GM12878 (cell line): Measurements from ENCODE around the gene ABCC4. TPM values are rescaled to one million over a fixed set of nuclear protein-coding genes. Genes with fewer than 3 reads are reported as not detected.

Experiments used
- ATAC-seq: fragments of 200-7000 bp; cut with Tn5 transposase; 3 replicates; pipeline ENCODE4 v1.9.1; 2020; ENCODE audit warnings: mild to moderate bottlenecking, moderate library complexity
- BruUV-seq: library from RNA; stranded (reverse); fragments of 400-500 nt; replicated peaks from 2 replicates; lab custom pipeline; 2021; lab: Mats Ljungman, UMichigan
- CTCF ChIA-PET: fragments of 300-600 bp; sonication (Branson Sonifier 250); formaldehyde crosslinking; extraction: SDS; loops from one replicate; lab custom pipeline; 2021; ENCODE audit warnings: inconsistent platforms; lab: Yijun Ruan, JAX
- POLR2A ChIA-PET: fragments of 350-600 bp; formaldehyde crosslinking; extraction: SDS; loops from one replicate; lab custom pipeline; 2021; ENCODE audit warnings: inconsistent platforms; lab: Charles Lee
- RAD21 ChIA-PET: fragments of 300-600 bp; sonication (Branson Sonifier 250); formaldehyde crosslinking; loops from one replicate; lab custom pipeline; 2023; ENCODE audit warnings: antibody characterized with exemption; ENCODE audit not compliant: unreplicated experiment; lab: Charles Lee
- SMC1A ChIA-PET: fragments of 300-600 bp; sonication (Branson Sonifier 250); formaldehyde crosslinking; loops from one replicate; lab custom pipeline; 2023; ENCODE audit not compliant: unreplicated experiment, uncharacterized antibody; lab: Charles Lee
- DNase-seq: peaks from one replicate; pipeline ENCODE4 v3.0.0-alpha.2; 2011; ENCODE audit warnings: low read depth, low spot score
- FAIRE-seq: peaks from 3 replicates; lab custom pipeline; 2011; peaks lifted over from hg19 to GRCh38; lab: Jason Lieb, UNC
- H2AFZ ChIP-seq: 2 replicates; pipeline ENCODE4 v1.6.0; 2011; ENCODE audit warnings: low read depth, low read length, control low read depth; ENCODE audit not compliant: control insufficient read depth
- H3K27ac ChIP-seq: 2 replicates; pipeline ENCODE4 v1.5.1; 2011; ENCODE audit warnings: control low read depth; ENCODE audit not compliant: control insufficient read depth, insufficient read depth
- H3K27me3 ChIP-seq, 2 experiments: replicated peaks in 1 of 2; 2 replicates each; pipeline versions ENCODE4 v1.6.0 to v1.6.1; 2011; ENCODE audit warnings: low read length in 1 of 2; ENCODE audit not compliant: control insufficient read depth in 2 of 2, insufficient read depth in 2 of 2
- H3K36me3 ChIP-seq, 2 experiments: 2 replicates each; pipeline ENCODE4 v1.5.1; 2011; ENCODE audit warnings: low read length in 1 of 2; ENCODE audit not compliant: control insufficient read depth in 2 of 2, insufficient read depth in 2 of 2
- H3K4me1 ChIP-seq: 2 replicates; pipeline ENCODE4 v1.6.1; 2011; ENCODE audit warnings: mild to moderate bottlenecking, low read length, moderate library complexity, mixed read lengths; ENCODE audit not compliant: control insufficient read depth, insufficient read depth
- H3K4me2 ChIP-seq: 2 replicates; pipeline ENCODE4 v1.6.0; 2011; ENCODE audit warnings: control low read depth; ENCODE audit not compliant: control insufficient read depth, insufficient read depth
- H3K4me3 ChIP-seq: fragments of 200-600 bp; sonication (generic); 2 replicates; pipeline ENCODE4 v1.5.1; 2016
- H3K79me2 ChIP-seq: 2 replicates; pipeline ENCODE4 v1.6.0; 2011; ENCODE audit warnings: low read length; ENCODE audit not compliant: control insufficient read depth, insufficient read depth
- H3K9ac ChIP-seq: 2 replicates; pipeline ENCODE4 v1.8.0; 2011; ENCODE audit warnings: low read length, control low read depth, mixed read lengths; ENCODE audit not compliant: control insufficient read depth, insufficient read depth
- H3K9me3 ChIP-seq: replicated peaks from 3 replicates; pipeline ENCODE4 v1.5.1; 2011; ENCODE audit warnings: mild to moderate bottlenecking, low read length; ENCODE audit not compliant: control insufficient read depth, insufficient read depth
- H4K20me1 ChIP-seq: 2 replicates; pipeline ENCODE4 v1.6.0; 2011; ENCODE audit not compliant: control insufficient read depth, insufficient read depth
- CBFB ChIP-seq: IDR thresholded peaks from 2 replicates; pipeline ENCODE4 v1.6.1; 2016; ENCODE audit warnings: antibody characterized with exemption, low read depth
- CBX5 ChIP-seq: sonication (generic); IDR thresholded peaks from 2 replicates; pipeline ENCODE4 v1.6.1; 2016; ENCODE audit warnings: low read depth, moderate library complexity, mild to moderate bottlenecking, inconsistent platforms
- EP300 ChIP-seq, 2 experiments: fragments of 150-350 bp in 1 of 2; IDR thresholded peaks; 2 replicates each; pipeline ENCODE4 v1.6.1; 2011 to 2012; ENCODE audit warnings: low read depth in 2 of 2, low read length in 2 of 2, borderline replicate concordance in 1 of 2, improper control_type of control experiment in 1 of 2, inconsistent platforms in 1 of 2; ENCODE audit not compliant: control insufficient read depth in 1 of 2
- HDAC6 ChIP-seq: fragments of 200-600 bp; sonication (generic); IDR thresholded peaks from one replicate; pipeline ENCODE4 v1.8.0; 2017; ENCODE audit warnings: antibody characterized with exemption; ENCODE audit not compliant: unreplicated experiment
- LARP7 ChIP-seq: fragments of 450-650 bp; IDR thresholded peaks from 2 replicates; pipeline ENCODE4 v1.6.1; 2017; ENCODE audit warnings: mild to moderate bottlenecking
- MXI1 ChIP-seq: fragments of 150-350 bp; IDR thresholded peaks from 2 replicates; pipeline ENCODE4 v1.6.1; 2011; ENCODE audit warnings: low read depth, mild to moderate bottlenecking, inconsistent platforms, low read length, improper control_type of control experiment
- NR2C1 ChIP-seq: fragments of 450-650 bp; IDR thresholded peaks from 2 replicates; pipeline ENCODE4 v1.6.1; 2017; ENCODE audit warnings: antibody characterized with exemption, mild to moderate bottlenecking, moderate library complexity
- RUNX3 ChIP-seq: IDR thresholded peaks from 2 replicates; pipeline ENCODE4 v1.6.1; 2012; ENCODE audit warnings: low read length, inconsistent platforms
- ZBED1 ChIP-seq: IDR thresholded peaks from 2 replicates; pipeline ENCODE4 v1.6.1; 2016; ENCODE audit warnings: borderline replicate concordance
- WGBS: methylation state at CpG from one replicate; pipeline ENCODE4 v1.1.6; 2016; ENCODE audit warnings: low lambda C conversion rate; ENCODE audit not compliant: insufficient replicate concordance, insufficient coverage; ENCODE audit errors: missing lambda C conversion rate; 5-methylcytosine and 5-hydroxymethylcytosine counted together
- in situ Hi-C: fragments of 300-500 bp; cut with MboI; formaldehyde crosslinking; loops from 9 replicates; pipeline ENCODE4 v1.14.3; 2018; ENCODE audit warnings: mixed read lengths
- intact Hi-C: fragments of 100-400 bp; cut with micrococcal nuclease; formaldehyde crosslinking; loops from one replicate; pipeline ENCODE4 v1.14.2; 2022; ENCODE audit not compliant: unreplicated experiment
- polyA plus RNA-seq, 11 experiments: library from polyadenylated mRNA; depleted of rRNA in 4 of 11; unstranded in 6 of 11; stranded (reverse) in 5 of 11; fragments of >200 nt; fragmentation: Nextera tagmentation in 4 of 11; fragmentation: Illumina TruSeq in 1 of 11; extraction: Ambion mirVana in 4 of 11; extraction: Trizol in 1 of 11; gene quantifications; 1 replicate in 1 of 11; 2 replicates in 10 of 11; pipeline versions ENCODE4 v1.2.1 to v1.2.3, GENCODE V29; 2011 to 2016; ENCODE audit warnings: inconsistent platforms in 2 of 11, missing spikeins in 2 of 11, low read depth in 1 of 11
- total RNA-seq, 4 experiments: library from RNA; depleted of rRNA in 3 of 4; stranded (reverse); fragments of >200 nt in 3 of 4; fragmentation: Illumina TruSeq in 1 of 4; extraction: Trizol in 1 of 4; gene quantifications; 2 replicates each; pipeline versions ENCODE4 v1.2.1 to v1.2.3, GENCODE V29; 2013 to 2021
- TF ChIP-seq, protein P1 (sequence below): fragments of 450-650 bp; formaldehyde crosslinking; IDR thresholded peaks from 2 replicates; pipeline ENCODE4 v1.4.0; 2020; ENCODE audit warnings: mild to moderate bottlenecking, moderate library complexity
- TF ChIP-seq, protein P2 (sequence below): fragments of 450-650 bp; IDR thresholded peaks from 2 replicates; pipeline ENCODE4 v1.6.1; 2017; ENCODE audit warnings: mild to moderate bottlenecking
- TF ChIP-seq, protein P3 (sequence below): fragments of 450-650 bp; IDR thresholded peaks from 2 replicates; pipeline ENCODE4 v1.6.1; 2018; ENCODE audit warnings: borderline replicate concordance, mild to moderate bottlenecking; ENCODE audit not compliant: partially characterized antibody
- TF ChIP-seq, protein P4 (sequence below): IDR thresholded peaks from 2 replicates; pipeline ENCODE4 v1.6.1; 2011; ENCODE audit warnings: borderline replicate concordance, low read depth, mild to moderate bottlenecking, moderate library complexity, low read length; ENCODE audit not compliant: insufficient read depth, poor library complexity, severe bottlenecking

Gene ABCC4
- total and polyA plus RNA-seq, 10 of the 15 experiments (the other 5 are each of a cell fraction or from before 2014, with no cell fraction given) = 7.2 to 44.4 (median 24.1) TPM

DNA sequence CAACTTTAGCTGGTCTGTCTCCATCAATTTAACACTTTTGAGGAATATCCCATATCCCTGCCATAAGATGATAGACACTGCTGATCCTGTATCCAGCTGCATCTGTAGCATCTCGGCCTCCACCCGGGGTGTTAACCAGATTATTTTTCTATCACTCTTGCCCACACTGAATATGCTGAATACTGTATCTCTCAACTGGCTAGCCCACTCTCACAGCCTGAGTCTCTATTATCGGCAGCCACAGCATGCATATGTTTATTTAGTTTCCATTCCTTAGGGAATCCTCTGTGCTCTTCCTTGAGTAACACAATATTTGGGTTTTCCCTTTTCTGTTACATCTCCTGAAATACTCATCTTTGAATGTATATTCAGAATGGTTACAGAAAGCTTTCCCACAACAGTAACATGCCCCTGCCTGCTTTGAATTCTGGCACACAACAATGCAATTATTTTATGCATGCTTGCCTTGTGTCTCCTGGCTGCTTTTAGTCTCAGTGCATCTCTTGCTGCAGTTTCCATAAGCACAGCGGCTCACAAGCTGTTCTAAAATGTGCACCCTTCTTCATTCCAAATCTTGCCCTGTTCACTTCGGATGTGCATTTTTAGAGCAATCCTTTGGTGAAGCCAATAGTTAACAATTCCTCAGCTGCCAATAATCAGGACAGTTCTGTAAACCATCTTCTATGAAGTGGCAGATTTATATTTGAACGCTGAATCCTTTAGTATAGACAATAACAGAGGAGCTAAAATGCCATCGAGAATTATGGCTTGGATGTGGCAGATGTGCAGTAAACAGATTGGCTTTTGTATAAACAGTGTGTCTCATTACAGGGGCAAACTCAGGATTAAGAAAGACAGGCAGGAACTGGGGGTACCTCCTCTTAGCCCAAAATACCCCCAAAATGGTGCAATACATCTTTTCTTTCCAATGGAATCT lies 327.0 kb downstream of the ABCC4 start:
- ATAC-seq (no peak), DNase-seq (no peak), FAIRE-seq (no peak)
- RAD21 ChIA-PET = no interaction called here
- no peaks in the 10 kb centered on the region for H3K9me3 ChIP-seq
- in situ Hi-C loops (no loop called here), intact Hi-C loops (no loop called here)
- H3K4me2 ChIP-seq = no peak overlapping the region
- no peak overlapping the region for H3K4me3 ChIP-seq
- no peaks in the 10 kb centered on the region for H4K20me1 ChIP-seq
- no peaks in the 10 kb centered on the region for H3K36me3 ChIP-seq
- H3K79me2 ChIP-seq = no peaks in the 10 kb centered on the region
- no TSS peak for BruUV-seq
- H3K27ac ChIP-seq = no peak overlapping the region
- POLR2A ChIA-PET = no interaction called here
- 42% methylated on average over 7 of the region's 7 CpGs for WGBS
- no peaks in the 10 kb centered on the region; a peak in 3 of 4 replicates for H3K27me3 ChIP-seq
- no peaks in the 10 kb centered on the region for H3K4me1 ChIP-seq
- no peak overlapping the region for H3K9ac ChIP-seq
- no peak overlapping the region for H2AFZ ChIP-seq
- SMC1A ChIA-PET = interaction anchor here (1.6 to 1.8 kb wide), 3 partner anchors 8 to 14 kb away, joined by 3 to 4 read pairs (median 4); no protein-coding TSS in a partner anchor
- CTCF ChIA-PET = no interaction called here
- TF ChIP-seq EP300 (IDR thresholded peaks at IDR 0.05; ENCODE audit: borderline replicate concordance in 1 of 2, control insufficient read depth in 1 of 2, low read depth in 2 of 2, low read length in 2 of 2) (no peak), CBX5 (no peak), RUNX3 (no peak), NR2C1 (no peak), HDAC6 (no peak), CBFB (no peak), MXI1 (no peak), LARP7 (no peak), ZBED1 (no peak)
- TF ChIP-seq, protein P1, sequence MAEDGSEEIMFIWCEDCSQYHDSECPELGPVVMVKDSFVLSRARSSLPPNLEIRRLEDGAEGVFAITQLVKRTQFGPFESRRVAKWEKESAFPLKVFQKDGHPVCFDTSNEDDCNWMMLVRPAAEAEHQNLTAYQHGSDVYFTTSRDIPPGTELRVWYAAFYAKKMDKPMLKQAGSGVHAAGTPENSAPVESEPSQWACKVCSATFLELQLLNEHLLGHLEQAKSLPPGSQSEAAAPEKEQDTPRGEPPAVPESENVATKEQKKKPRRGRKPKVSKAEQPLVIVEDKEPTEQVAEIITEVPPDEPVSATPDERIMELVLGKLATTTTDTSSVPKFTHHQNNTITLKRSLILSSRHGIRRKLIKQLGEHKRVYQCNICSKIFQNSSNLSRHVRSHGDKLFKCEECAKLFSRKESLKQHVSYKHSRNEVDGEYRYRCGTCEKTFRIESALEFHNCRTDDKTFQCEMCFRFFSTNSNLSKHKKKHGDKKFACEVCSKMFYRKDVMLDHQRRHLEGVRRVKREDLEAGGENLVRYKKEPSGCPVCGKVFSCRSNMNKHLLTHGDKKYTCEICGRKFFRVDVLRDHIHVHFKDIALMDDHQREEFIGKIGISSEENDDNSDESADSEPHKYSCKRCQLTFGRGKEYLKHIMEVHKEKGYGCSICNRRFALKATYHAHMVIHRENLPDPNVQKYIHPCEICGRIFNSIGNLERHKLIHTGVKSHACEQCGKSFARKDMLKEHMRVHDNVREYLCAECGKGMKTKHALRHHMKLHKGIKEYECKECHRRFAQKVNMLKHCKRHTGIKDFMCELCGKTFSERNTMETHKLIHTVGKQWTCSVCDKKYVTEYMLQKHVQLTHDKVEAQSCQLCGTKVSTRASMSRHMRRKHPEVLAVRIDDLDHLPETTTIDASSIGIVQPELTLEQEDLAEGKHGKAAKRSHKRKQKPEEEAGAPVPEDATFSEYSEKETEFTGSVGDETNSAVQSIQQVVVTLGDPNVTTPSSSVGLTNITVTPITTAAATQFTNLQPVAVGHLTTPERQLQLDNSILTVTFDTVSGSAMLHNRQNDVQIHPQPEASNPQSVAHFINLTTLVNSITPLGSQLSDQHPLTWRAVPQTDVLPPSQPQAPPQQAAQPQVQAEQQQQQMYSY (CRISPR knock-in tag) = no peak
- TF ChIP-seq, protein P2, sequence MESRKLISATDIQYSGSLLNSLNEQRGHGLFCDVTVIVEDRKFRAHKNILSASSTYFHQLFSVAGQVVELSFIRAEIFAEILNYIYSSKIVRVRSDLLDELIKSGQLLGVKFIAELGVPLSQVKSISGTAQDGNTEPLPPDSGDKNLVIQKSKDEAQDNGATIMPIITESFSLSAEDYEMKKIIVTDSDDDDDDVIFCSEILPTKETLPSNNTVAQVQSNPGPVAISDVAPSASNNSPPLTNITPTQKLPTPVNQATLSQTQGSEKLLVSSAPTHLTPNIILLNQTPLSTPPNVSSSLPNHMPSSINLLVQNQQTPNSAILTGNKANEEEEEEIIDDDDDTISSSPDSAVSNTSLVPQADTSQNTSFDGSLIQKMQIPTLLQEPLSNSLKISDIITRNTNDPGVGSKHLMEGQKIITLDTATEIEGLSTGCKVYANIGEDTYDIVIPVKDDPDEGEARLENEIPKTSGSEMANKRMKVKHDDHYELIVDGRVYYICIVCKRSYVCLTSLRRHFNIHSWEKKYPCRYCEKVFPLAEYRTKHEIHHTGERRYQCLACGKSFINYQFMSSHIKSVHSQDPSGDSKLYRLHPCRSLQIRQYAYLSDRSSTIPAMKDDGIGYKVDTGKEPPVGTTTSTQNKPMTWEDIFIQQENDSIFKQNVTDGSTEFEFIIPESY = no peak
- TF ChIP-seq, protein P3, sequence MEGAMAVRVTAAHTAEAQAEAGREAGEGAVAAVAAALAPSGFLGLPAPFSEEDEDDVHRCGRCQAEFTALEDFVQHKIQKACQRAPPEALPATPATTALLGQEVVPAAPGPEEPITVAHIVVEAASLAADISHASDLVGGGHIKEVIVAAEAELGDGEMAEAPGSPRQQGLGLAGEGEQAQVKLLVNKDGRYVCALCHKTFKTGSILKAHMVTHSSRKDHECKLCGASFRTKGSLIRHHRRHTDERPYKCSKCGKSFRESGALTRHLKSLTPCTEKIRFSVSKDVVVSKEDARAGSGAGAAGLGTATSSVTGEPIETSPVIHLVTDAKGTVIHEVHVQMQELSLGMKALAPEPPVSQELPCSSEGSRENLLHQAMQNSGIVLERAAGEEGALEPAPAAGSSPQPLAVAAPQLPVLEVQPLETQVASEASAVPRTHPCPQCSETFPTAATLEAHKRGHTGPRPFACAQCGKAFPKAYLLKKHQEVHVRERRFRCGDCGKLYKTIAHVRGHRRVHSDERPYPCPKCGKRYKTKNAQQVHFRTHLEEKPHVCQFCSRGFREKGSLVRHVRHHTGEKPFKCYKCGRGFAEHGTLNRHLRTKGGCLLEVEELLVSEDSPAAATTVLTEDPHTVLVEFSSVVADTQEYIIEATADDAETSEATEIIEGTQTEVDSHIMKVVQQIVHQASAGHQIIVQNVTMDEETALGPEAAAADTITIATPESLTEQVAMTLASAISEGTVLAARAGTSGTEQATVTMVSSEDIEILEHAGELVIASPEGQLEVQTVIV = no peak
- TF ChIP-seq, protein P4, sequence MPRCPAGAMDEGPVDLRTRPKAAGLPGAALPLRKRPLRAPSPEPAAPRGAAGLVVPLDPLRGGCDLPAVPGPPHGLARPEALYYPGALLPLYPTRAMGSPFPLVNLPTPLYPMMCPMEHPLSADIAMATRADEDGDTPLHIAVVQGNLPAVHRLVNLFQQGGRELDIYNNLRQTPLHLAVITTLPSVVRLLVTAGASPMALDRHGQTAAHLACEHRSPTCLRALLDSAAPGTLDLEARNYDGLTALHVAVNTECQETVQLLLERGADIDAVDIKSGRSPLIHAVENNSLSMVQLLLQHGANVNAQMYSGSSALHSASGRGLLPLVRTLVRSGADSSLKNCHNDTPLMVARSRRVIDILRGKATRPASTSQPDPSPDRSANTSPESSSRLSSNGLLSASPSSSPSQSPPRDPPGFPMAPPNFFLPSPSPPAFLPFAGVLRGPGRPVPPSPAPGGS = no peak
